PC-3 (cell line): Measurements from ENCODE around the gene GAS2L1. TPM values are rescaled to one million over a fixed set of nuclear protein-coding genes. Genes with fewer than 3 reads are reported as not detected.
"Not testable (repeated sequence)": the region's sequence is repeated elsewhere in the genome, so short reads cannot be mapped to it uniquely, and the experiment has no call there.

Experiments
- ATAC-seq: fragments of 200-7000 bp; cut with Tn5 transposase; 2 replicates; pipeline ENCODE4 v1.9.1; 2020; ENCODE audit warnings: mild to moderate bottlenecking, moderate library complexity
- BruUV-seq: library from RNA; stranded (reverse); fragments of 400-500 nt; replicated peaks from 2 replicates; lab custom pipeline; 2021; lab: Mats Ljungman, UMichigan
- CTCF ChIA-PET: fragments of 300-600 bp; sonication (Branson Sonifier 250); formaldehyde crosslinking; loops from one replicate; lab custom pipeline; 2022; ENCODE audit warnings: antibody characterized with exemption; lab: Charles Lee
- POLR2A ChIA-PET: fragments of 300-600 bp; sonication (Branson Sonifier 250); formaldehyde crosslinking; loops from one replicate; lab custom pipeline; 2022; ENCODE audit warnings: antibody characterized with exemption; ENCODE audit not compliant: unreplicated experiment; lab: Charles Lee
- DNase-seq: peaks from one replicate; pipeline ENCODE4 v3.0.0-alpha.2; 2015
- H2AFZ ChIP-seq: fragments of 300-600 bp; sonication (generic); 2 replicates; pipeline ENCODE4 v1.6.0; 2016; ENCODE audit warnings: antibody characterized with exemption, low read length
- H3F3A ChIP-seq: fragments of 300-600 bp; sonication (generic); one replicate; pipeline ENCODE4 v1.6.0; 2017; ENCODE audit warnings: antibody characterized with exemption, low read length, control low read depth, mild to moderate bottlenecking; ENCODE audit not compliant: unreplicated experiment
- H3K27ac ChIP-seq: fragments of 300-600 bp; sonication (generic); 2 replicates; pipeline ENCODE4 v1.5.1; 2016; ENCODE audit warnings: mild to moderate bottlenecking, low read length
- H3K27me3 ChIP-seq: fragments of 300-600 bp; sonication (generic); 2 replicates; pipeline ENCODE4 v1.6.1; 2016; ENCODE audit warnings: low read length, mixed read lengths
- H3K36me3 ChIP-seq: fragments of 300-600 bp; sonication (generic); 2 replicates; pipeline ENCODE4 v1.6.1; 2016; ENCODE audit warnings: low read depth, mixed run types, low read length, mixed read lengths
- H3K4me1 ChIP-seq: fragments of 300-600 bp; sonication (generic); 2 replicates; pipeline ENCODE4 v1.5.1; 2016; ENCODE audit warnings: low read length; ENCODE audit not compliant: insufficient read depth
- H3K4me2 ChIP-seq: fragments of 300-600 bp; sonication (generic); 2 replicates; pipeline ENCODE4 v1.6.0; 2016; ENCODE audit warnings: low read length
- H3K4me3 ChIP-seq: fragments of 300-600 bp; sonication (generic); 2 replicates; pipeline ENCODE4 v1.5.1; 2016; ENCODE audit warnings: mild to moderate bottlenecking, low read length, mixed read lengths
- H3K79me2 ChIP-seq: fragments of 300-600 bp; sonication (generic); 2 replicates; pipeline ENCODE4 v1.6.1; 2017; ENCODE audit warnings: low read length, mixed read lengths
- H3K9ac ChIP-seq: fragments of 300-600 bp; sonication (generic); 2 replicates; pipeline ENCODE4 v1.6.0; 2016; ENCODE audit warnings: mild to moderate bottlenecking, low read length
- H3K9me2 ChIP-seq: fragments of 300-600 bp; sonication (generic); replicated peaks from 2 replicates; pipeline ENCODE4 v1.6.1; 2016; ENCODE audit warnings: mixed run types, low read length, mixed read lengths
- H3K9me3 ChIP-seq: fragments of 300-600 bp; sonication (generic); 2 replicates; pipeline ENCODE4 v1.6.1; 2016; ENCODE audit warnings: low read length, mixed read lengths
- H4K20me1 ChIP-seq: fragments of 300-600 bp; sonication (generic); 2 replicates; pipeline ENCODE4 v1.6.1; 2016; ENCODE audit warnings: low read length, mixed read lengths
- EZH2 ChIP-seq: fragments of 300-600 bp; sonication (generic); IDR thresholded peaks from one replicate; pipeline ENCODE4 v1.6.1; 2017; ENCODE audit warnings: antibody characterized with exemption, mild to moderate bottlenecking, low read length; ENCODE audit not compliant: unreplicated experiment
- EZH2phosphoT487 ChIP-seq: fragments of 300-600 bp; sonication (generic); IDR thresholded peaks from 2 replicates; pipeline ENCODE4 v1.6.1; 2018; ENCODE audit warnings: mild to moderate bottlenecking, antibody characterized with exemption, low read length, borderline replicate concordance
- intact Hi-C: fragments of 100-400 bp; cut with micrococcal nuclease; formaldehyde crosslinking; loops from 2 replicates; pipeline ENCODE4 v1.9.0; 2023
- total RNA-seq: library from RNA; depleted of rRNA; stranded (reverse); fragments of >200 nt; gene quantifications from 2 replicates; pipeline ENCODE4 v1.2.3, GENCODE V29; 2014
- TF ChIP-seq, protein P1 (sequence below): fragments of 300-600 bp; sonication (generic); conservative IDR thresholded peaks from 2 replicates; pipeline ENCODE4 v1.5.1; 2017; ENCODE audit warnings: antibody characterized with exemption, low read depth, mild to moderate bottlenecking, low read length

Gene GAS2L1
- total RNA-seq, 1 experiment from 2014 or later: 58.4 TPM

GRCh38 chr22:29342577-29343312 is 36.3 kb downstream of the GAS2L1 start:
- ChIA-PET CTCF (no interaction called here), POLR2A (no interaction called here)
- peaks cover 49% of the 10 kb centered on the region for H3K36me3 ChIP-seq

DNA sequence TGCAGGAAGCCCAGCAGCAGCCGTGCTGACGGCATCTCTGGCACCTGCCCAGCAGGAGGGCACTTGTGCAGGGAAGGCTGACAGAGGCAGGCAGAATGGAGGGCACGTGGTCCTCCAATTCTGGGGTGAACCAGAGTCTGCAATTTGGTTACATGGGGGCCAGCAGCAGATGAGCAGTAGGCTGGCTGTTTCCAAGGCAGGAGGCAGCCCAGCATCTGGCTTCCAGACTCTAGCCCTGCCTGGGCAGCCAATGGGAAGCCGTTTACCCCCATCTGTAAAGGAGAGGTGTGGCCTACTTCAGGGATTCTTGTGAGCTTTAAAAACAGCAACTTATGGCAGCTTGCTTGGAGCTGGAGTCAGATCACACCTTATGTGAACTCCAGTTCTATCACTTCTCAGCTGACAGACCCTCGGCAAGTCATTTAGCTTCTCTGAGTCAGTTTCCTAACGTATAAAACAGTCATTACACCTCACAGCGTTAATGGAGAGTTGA is 36.9 kb downstream of the GAS2L1 start:
- H3K4me2 ChIP-seq: peak overlapping the region; percentile 53; the same call in 1 of the 2 replicates
- peaks cover 55% of the 10 kb centered on the region for H3K36me3 ChIP-seq
- no peak overlapping the region for H3K4me3 ChIP-seq
- ATAC-seq: no peak
- peak overlapping the region; percentile 53 for H3K9ac ChIP-seq
- TF ChIP-seq, protein P1, sequence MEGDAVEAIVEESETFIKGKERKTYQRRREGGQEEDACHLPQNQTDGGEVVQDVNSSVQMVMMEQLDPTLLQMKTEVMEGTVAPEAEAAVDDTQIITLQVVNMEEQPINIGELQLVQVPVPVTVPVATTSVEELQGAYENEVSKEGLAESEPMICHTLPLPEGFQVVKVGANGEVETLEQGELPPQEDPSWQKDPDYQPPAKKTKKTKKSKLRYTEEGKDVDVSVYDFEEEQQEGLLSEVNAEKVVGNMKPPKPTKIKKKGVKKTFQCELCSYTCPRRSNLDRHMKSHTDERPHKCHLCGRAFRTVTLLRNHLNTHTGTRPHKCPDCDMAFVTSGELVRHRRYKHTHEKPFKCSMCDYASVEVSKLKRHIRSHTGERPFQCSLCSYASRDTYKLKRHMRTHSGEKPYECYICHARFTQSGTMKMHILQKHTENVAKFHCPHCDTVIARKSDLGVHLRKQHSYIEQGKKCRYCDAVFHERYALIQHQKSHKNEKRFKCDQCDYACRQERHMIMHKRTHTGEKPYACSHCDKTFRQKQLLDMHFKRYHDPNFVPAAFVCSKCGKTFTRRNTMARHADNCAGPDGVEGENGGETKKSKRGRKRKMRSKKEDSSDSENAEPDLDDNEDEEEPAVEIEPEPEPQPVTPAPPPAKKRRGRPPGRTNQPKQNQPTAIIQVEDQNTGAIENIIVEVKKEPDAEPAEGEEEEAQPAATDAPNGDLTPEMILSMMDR: no peak
- TF ChIP-seq EZH2phosphoT487: no peak
- TF ChIP-seq EZH2: no peak
- H3K9me2 ChIP-seq: no peaks in the 10 kb centered on the region
- no peaks in the 10 kb centered on the region for H3K9me3 ChIP-seq
- ChIA-PET CTCF (no interaction called here), POLR2A (no interaction called here)
- H3K27me3 ChIP-seq: no peaks in the 10 kb centered on the region
- intact Hi-C loops: no loop called here
- H3K4me1 ChIP-seq: peaks cover 46% of the 10 kb centered on the region
- H4K20me1 ChIP-seq: no peaks in the 10 kb centered on the region; the same call in 1 of the 2 replicates
- no TSS peak for BruUV-seq
- peak overlapping the region; percentile 90 for H3K27ac ChIP-seq
- DNase-seq: peak; percentile 47
- no peaks in the 10 kb centered on the region for H3K79me2 ChIP-seq
- no peak overlapping the region for H2AFZ ChIP-seq
- H3F3A ChIP-seq: peaks cover 7% of the 10 kb centered on the region

More at GRCh38 chr22:29342577-29343312, 36.3 kb downstream of the GAS2L1 start:
- ATAC-seq: no peak
- H3K9ac ChIP-seq: peak overlapping the region; percentile 53; the same call in 1 of the 2 replicates
- H3K79me2 ChIP-seq: no peaks in the 10 kb centered on the region
- no peaks in the 10 kb centered on the region for H3K9me2 ChIP-seq
- intact Hi-C loops: no loop called here
- no peak overlapping the region for H3K4me3 ChIP-seq
- no peaks in the 10 kb centered on the region; the same call in 1 of the 2 replicates for H4K20me1 ChIP-seq
- no TSS peak for BruUV-seq
- no peaks in the 10 kb centered on the region for H3K9me3 ChIP-seq
- H3K4me1 ChIP-seq: peaks cover 44% of the 10 kb centered on the region
- TF ChIP-seq, protein P1: no peak
- no peak for TF ChIP-seq EZH2
- TF ChIP-seq EZH2phosphoT487: no peak
- peak overlapping the region; percentile 90 for H3K27ac ChIP-seq
- no peak overlapping the region for H2AFZ ChIP-seq
- no peak for DNase-seq
- no peaks in the 10 kb centered on the region for H3K27me3 ChIP-seq
- peaks cover 7% of the 10 kb centered on the region for H3F3A ChIP-seq
- H3K4me2 ChIP-seq: no peak overlapping the region

- no peak overlapping the region for H2AFZ ChIP-seq
- no peaks in the 10 kb centered on the region for H3K9me2 ChIP-seq
- H3K27ac ChIP-seq: peak overlapping the region; percentile 90
- ATAC-seq: peak; percentile 70
- H3K27me3 ChIP-seq: no peaks in the 10 kb centered on the region
- intact Hi-C loops: no loop called here
- no peaks in the 10 kb centered on the region for H3K9me3 ChIP-seq
- TF ChIP-seq EZH2phosphoT487: no peak
- TF ChIP-seq, protein P1: no peak
- no peak for TF ChIP-seq EZH2
- no TSS peak for BruUV-seq
- ChIA-PET CTCF (no interaction called here), POLR2A (no interaction called here)
- H3K4me2 ChIP-seq: peak overlapping the region; percentile 53; the same call in 1 of the 2 replicates
- peak; percentile 96 for DNase-seq
- H3K79me2 ChIP-seq: no peaks in the 10 kb centered on the region
- peaks cover 48% of the 10 kb centered on the region for H3K4me1 ChIP-seq
- H3K36me3 ChIP-seq: peaks cover 53% of the 10 kb centered on the region
- peaks cover 7% of the 10 kb centered on the region for H3F3A ChIP-seq
- H3K4me3 ChIP-seq: no peak overlapping the region
- H3K9ac ChIP-seq: no peak overlapping the region
- no peaks in the 10 kb centered on the region; the same call in 1 of the 2 replicates for H4K20me1 ChIP-seq
These were observed 37.7 kb downstream of the GAS2L1 start for GRCh38 chr22:29344137-29344536.

- CTCF ChIA-PET, H3K9ac ChIP-seq, POLR2A ChIA-PET, DNase-seq, H2AFZ ChIP-seq, H4K20me1 ChIP-seq, H3F3A ChIP-seq, ATAC-seq, H3K27me3 ChIP-seq, H3K9me2 ChIP-seq, BruUV-seq, H3K4me3 ChIP-seq, H3K9me3 ChIP-seq, H3K79me2 ChIP-seq: not testable (repeated sequence)
- peaks cover 57% of the 10 kb centered on the region for H3K36me3 ChIP-seq
- intact Hi-C loops: loop anchor here (5.0 kb wide), 1 partner anchor 38 kb away; the partner anchor contains the start of gene GAS2L1
- peak overlapping the region; percentile 70 for H3K27ac ChIP-seq
- H3K4me2 ChIP-seq: 0 out of 2 replicates have a peak overlapping the region, but pooled peaks have one; percentile 16
- H3K4me1 ChIP-seq: peaks cover 45% of the 10 kb centered on the region
These were observed 38.4 kb downstream of the GAS2L1 start for GRCh38 chr22:29344889-29345288.
